ENCODE results near the gene INTS11.

The INTS11 gene

DNA sequence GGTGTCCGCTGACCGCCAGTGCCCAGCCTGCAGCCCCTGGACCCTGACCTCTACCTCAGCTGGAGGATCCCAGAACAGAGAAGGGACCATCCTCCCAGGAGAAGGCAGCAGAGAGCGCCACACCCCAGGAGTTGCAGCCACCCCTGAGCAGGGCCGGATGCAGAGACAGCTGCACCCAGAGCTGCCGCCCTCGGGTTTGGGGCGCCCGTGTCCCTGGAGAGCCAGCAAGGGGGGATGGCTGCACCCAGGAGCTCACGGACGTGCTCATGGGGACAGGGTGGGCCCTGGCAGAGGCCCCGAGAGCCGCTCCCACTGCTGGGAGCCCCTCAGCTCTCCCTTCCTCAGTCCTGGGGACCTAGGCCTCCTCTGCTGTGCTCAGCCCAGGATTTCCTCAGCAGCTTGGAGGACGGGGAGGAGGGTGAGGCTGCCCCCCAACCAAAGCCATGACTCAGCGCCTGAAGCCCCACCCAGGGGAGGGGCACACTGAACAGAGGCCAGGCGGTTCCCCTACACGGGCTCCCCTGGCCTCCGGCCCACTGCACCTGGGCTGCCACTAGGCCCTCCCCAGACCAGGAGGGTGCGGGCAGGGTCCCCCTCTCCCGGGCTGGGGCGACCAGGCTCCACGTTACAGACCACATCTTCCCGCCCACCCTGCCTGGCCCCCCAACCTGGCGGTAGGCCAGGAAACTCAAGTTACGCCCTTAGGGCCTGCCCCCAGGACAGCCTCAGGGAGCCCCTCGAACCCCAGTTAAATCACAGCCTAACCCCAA lies 19.0 kb downstream of the INTS11 start (continued):
- TF ChIP-seq FEZF1 (tag by site-specific recombination; IDR thresholded peaks at IDR 0.05) (no peak), OVOL3 (tag by site-specific recombination; IDR thresholded peaks at IDR 0.05) (no peak), TRIM28 (IDR thresholded peaks at IDR 0.05; ENCODE audit: borderline replicate concordance, low read length) (no peak)

DNA sequence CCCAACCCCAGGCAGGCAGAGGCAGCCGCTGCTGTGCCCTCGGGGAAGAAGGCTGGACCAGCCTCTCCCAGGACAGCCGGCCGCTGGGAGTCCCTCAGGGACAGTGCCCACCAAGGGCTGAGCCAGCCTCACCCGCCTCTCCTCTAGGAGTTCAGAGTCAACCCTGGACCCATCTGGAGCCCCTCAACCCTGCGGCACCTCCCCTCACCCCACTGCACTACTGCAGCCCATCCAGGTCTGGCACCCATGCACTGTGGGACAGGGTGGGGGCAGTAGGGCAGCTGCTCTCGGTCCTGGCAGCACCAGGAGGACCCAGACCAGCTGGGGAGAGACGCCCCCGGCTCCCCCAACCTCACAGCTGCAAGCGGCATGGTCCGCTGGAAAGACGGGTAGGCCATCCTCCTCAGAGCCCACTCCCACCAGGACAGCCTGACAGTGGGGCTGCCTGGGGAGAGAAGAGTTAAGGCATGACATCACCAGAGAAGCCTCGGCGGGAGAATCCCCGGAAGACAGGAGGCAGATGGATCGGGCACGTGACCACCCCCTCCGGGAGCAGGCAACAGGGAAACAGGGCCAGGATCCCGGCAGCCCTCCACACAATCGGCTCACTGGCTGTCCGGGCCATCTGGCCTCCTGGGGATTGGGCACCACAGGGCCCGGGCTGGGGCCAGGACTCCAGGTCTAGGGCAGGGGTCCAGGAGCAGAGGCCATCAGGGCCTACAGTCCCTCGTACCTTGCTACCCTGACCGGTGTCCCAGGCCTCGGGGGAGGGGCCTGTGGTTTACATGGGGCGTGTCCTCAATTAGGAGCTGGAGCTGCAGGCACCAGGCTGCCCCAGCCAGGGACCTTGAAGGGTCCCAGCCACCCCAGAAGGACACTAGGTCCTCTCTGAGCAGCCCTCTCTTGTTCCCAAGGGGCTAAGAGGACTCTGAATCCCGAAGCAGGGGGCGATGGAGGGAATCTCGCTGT lies 19.8 kb downstream of the INTS11 start:
- Histone ChIP-seq H3K9me3 (ENCODE audit: control insufficient read depth, insufficient read depth, low read depth, low read length) (no peaks in the 10 kb centered on the region), H3K4me1 (ENCODE audit: control insufficient read depth, insufficient read depth, low read length) (peaks cover 20% of the 10 kb centered on the region), H3K36me3 (ENCODE audit: control insufficient read depth in 2 of 2, insufficient read depth in 1 of 2, low read length in 2 of 2) (peaks cover 0 to 12% of the 10 kb centered on the region in 2 experiments; a peak in 2 of 3 replicates), H3K27ac (ENCODE audit: extremely low read depth, low read depth, low read length) (peak overlapping the region; percentile 82), H3K4me3 (ENCODE audit: low read depth, low read length) (peak overlapping the region; percentile 27)
- CTCF ChIA-PET = interaction anchor here (0.6 to 0.8 kb wide), 3 partner anchors 15 to 321 kb away, joined by 3 to 4 read pairs (median 3); no protein-coding TSS in a partner anchor
- POLR2A ChIA-PET = interaction anchor here (0.6 to 1.4 kb wide), 3 partner anchors 13 to 28 kb away, joined by 3 to 7 read pairs (median 4); no protein-coding TSS in a partner anchor
- TF ChIP-seq ZNF658 (tag by site-specific recombination; IDR thresholded peaks at IDR 0.05) = no peak
- TF ChIP-seq KLF1 (tag by site-specific recombination; IDR thresholded peaks at IDR 0.05) = peak; percentile 71; the same call in 1 of the 2 replicates
- TF ChIP-seq ZNF404 (tag by site-specific recombination; IDR thresholded peaks at IDR 0.05) = no peak
- TF ChIP-seq, protein P1, sequence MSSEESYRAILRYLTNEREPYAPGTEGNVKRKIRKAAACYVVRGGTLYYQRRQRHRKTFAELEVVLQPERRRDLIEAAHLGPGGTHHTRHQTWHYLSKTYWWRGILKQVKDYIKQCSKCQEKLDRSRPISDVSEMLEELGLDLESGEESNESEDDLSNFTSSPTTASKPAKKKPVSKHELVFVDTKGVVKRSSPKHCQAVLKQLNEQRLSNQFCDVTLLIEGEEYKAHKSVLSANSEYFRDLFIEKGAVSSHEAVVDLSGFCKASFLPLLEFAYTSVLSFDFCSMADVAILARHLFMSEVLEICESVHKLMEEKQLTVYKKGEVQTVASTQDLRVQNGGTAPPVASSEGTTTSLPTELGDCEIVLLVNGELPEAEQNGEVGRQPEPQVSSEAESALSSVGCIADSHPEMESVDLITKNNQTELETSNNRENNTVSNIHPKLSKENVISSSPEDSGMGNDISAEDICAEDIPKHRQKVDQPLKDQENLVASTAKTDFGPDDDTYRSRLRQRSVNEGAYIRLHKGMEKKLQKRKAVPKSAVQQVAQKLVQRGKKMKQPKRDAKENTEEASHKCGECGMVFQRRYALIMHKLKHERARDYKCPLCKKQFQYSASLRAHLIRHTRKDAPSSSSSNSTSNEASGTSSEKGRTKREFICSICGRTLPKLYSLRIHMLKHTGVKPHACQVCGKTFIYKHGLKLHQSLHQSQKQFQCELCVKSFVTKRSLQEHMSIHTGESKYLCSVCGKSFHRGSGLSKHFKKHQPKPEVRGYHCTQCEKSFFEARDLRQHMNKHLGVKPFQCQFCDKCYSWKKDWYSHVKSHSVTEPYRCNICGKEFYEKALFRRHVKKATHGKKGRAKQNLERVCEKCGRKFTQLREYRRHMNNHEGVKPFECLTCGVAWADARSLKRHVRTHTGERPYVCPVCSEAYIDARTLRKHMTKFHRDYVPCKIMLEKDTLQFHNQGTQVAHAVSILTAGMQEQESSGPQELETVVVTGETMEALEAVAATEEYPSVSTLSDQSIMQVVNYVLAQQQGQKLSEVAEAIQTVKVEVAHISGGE (tag by site-specific recombination; conservative IDR thresholded peaks at IDR 0.05; ENCODE audit: low read depth) = no peak
- no peak for TF ChIP-seq ZNF16 (tag by site-specific recombination; IDR thresholded peaks at IDR 0.05; ENCODE audit: low read depth)
- TF ChIP-seq ZNF24 (tag by site-specific recombination; IDR thresholded peaks at IDR 0.05) = peak; percentile 88; the same call in 1 of the 2 replicates
- TF ChIP-seq ZNF549 (tag by site-specific recombination; IDR thresholded peaks at IDR 0.05) = no peak
- TF ChIP-seq ZNF391 (tag by site-specific recombination; IDR thresholded peaks at IDR 0.05; ENCODE audit: borderline replicate concordance, low read depth) = peak; percentile 63; the same call in 1 of the 2 replicates
- TF ChIP-seq ZNF843 (tag by site-specific recombination; IDR thresholded peaks at IDR 0.05) = peak; percentile 45; the same call in 1 of the 2 replicates
- no peak for TF ChIP-seq ZNF311 (tag by site-specific recombination; IDR thresholded peaks at IDR 0.05; ENCODE audit: borderline replicate concordance)
- TF ChIP-seq, protein P2, sequence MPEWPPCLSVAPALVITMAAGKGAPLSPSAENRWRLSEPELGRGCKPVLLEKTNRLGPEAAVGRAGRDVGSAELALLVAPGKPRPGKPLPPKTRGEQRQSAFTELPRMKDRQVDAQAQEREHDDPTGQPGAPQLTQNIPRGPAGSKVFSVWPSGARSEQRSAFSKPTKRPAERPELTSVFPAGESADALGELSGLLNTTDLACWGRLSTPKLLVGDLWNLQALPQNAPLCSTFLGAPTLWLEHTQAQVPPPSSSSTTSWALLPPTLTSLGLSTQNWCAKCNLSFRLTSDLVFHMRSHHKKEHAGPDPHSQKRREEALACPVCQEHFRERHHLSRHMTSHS (tag by site-specific recombination; IDR thresholded peaks at IDR 0.05) = no peak
- no peak for TF ChIP-seq REPIN1 (tag by site-specific recombination; IDR thresholded peaks at IDR 0.05; ENCODE audit: low read depth)
- TF ChIP-seq ZNF239 (tag by site-specific recombination; IDR thresholded peaks at IDR 0.05) = no peak
- peak; percentile 52; the same call in 1 of the 2 replicates for TF ChIP-seq SCRT1 (tag by site-specific recombination; IDR thresholded peaks at IDR 0.05; ENCODE audit: borderline replicate concordance)
- peak; percentile 41 for TF ChIP-seq EGR2 (tag by site-specific recombination; IDR thresholded peaks at IDR 0.05; ENCODE audit: low read depth)
- no peak for TF ChIP-seq ZNF175 (tag by site-specific recombination; IDR thresholded peaks at IDR 0.05)
- TF ChIP-seq ZNF248 (tag by site-specific recombination; IDR thresholded peaks at IDR 0.05) = no peak
- peak; percentile 91 for TF ChIP-seq ZXDB (tag by site-specific recombination; IDR thresholded peaks at IDR 0.05)
- TF ChIP-seq, protein P3, sequence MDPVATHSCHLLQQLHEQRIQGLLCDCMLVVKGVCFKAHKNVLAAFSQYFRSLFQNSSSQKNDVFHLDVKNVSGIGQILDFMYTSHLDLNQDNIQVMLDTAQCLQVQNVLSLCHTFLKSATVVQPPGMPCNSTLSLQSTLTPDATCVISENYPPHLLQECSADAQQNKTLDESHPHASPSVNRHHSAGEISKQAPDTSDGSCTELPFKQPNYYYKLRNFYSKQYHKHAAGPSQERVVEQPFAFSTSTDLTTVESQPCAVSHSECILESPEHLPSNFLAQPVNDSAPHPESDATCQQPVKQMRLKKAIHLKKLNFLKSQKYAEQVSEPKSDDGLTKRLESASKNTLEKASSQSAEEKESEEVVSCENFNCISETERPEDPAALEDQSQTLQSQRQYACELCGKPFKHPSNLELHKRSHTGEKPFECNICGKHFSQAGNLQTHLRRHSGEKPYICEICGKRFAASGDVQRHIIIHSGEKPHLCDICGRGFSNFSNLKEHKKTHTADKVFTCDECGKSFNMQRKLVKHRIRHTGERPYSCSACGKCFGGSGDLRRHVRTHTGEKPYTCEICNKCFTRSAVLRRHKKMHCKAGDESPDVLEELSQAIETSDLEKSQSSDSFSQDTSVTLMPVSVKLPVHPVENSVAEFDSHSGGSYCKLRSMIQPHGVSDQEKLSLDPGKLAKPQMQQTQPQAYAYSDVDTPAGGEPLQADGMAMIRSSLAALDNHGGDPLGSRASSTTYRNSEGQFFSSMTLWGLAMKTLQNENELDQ (tag by site-specific recombination; IDR thresholded peaks at IDR 0.05; ENCODE audit: low read depth) = no peak
- TF ChIP-seq, protein P4, sequence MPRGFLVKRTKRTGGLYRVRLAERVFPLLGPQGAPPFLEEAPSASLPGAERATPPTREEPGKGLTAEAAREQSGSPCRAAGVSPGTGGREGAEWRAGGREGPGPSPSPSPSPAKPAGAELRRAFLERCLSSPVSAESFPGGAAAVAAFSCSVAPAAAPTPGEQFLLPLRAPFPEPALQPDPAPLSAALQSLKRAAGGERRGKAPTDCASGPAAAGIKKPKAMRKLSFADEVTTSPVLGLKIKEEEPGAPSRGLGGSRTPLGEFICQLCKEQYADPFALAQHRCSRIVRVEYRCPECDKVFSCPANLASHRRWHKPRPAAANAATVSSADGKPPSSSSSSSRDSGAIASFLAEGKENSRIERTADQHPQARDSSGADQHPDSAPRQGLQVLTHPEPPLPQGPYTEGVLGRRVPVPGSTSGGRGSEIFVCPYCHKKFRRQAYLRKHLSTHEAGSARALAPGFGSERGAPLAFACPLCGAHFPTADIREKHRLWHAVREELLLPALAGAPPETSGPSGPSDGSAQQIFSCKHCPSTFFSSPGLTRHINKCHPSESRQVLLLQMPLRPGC (tag by site-specific recombination; IDR thresholded peaks at IDR 0.05) = 0 out of 2 replicates have a peak, but pooled peaks have one; percentile 63
- TF ChIP-seq ZNF501 (tag by site-specific recombination; IDR thresholded peaks at IDR 0.05) = 0 out of 2 replicates have a peak, but pooled peaks have one; percentile 66
- TF ChIP-seq ZNF366 (tag by site-specific recombination; conservative IDR thresholded peaks at IDR 0.05) = peak; percentile 99
- TF ChIP-seq MYNN (tag by site-specific recombination; IDR thresholded peaks at IDR 0.05; ENCODE audit: borderline replicate concordance) = 0 out of 2 replicates have a peak, but pooled peaks have one; percentile 27

Measured in HEK293 (cell line).